CD4-positive, alpha-beta T cell (primary cell): ENCODE data around the gene DLG5. TPM values are rescaled to one million over a fixed set of nuclear protein-coding genes. Genes with fewer than 3 reads are reported as not detected.
A peak's percentile ranks its signal among the peaks of the same experiment; 100 is the strongest.

ENCODE experiments used
- ATAC-seq: fragments of 200-7000 bp; cut with Tn5 transposase; one replicate; pipeline ENCODE4 v1.10.0; 2022; ENCODE audit warnings: mild to moderate bottlenecking; ENCODE audit not compliant: poor library complexity
- CTCF ChIA-PET: fragments of 350-600 bp; sonication (Branson Sonifier 250); formaldehyde crosslinking; loops from one replicate; lab custom pipeline; 2021; ENCODE audit warnings: antibody characterized with exemption, inconsistent platforms; lab: Charles Lee
- POLR2A ChIA-PET: fragments of 350-600 bp; sonication (Branson Sonifier 250); formaldehyde crosslinking; loops from one replicate; lab custom pipeline; 2021; ENCODE audit warnings: antibody characterized with exemption, inconsistent platforms; lab: Charles Lee
- DNase-seq, 14 experiments: peaks; one replicate each; pipeline ENCODE4 v3.0.0-alpha.2; 2013 to 2020; ENCODE audit warnings: mixed read lengths in 2 of 14
- H3K27ac ChIP-seq, 2 donors: one replicate each; pipeline versions ENCODE4 v1.5.1 to v1.7.0; 2013; ENCODE audit warnings: low read length in 2 of 2, low read depth in 1 of 2, mild to moderate bottlenecking in 1 of 2
- H3K27me3 ChIP-seq, 2 experiments: 1 replicate in 1 of 2; 2 replicates in 1 of 2; pipeline versions ENCODE4 v1.6.1 to v1.7.0; 2013; ENCODE audit warnings: low read length in 2 of 2, control low read depth in 1 of 2, mild to moderate bottlenecking in 1 of 2, moderate library complexity in 1 of 2; ENCODE audit not compliant: insufficient read depth in 2 of 2, control insufficient read depth in 1 of 2
- H3K36me3 ChIP-seq: one replicate; pipeline ENCODE4 v1.6.1; 2013; ENCODE audit warnings: low read length, control low read depth; ENCODE audit not compliant: insufficient read depth
- H3K4me1 ChIP-seq: one replicate; pipeline ENCODE4 v1.6.1; 2013; ENCODE audit warnings: low read length, control low read depth; ENCODE audit not compliant: insufficient read depth
- H3K4me3 ChIP-seq: one replicate; pipeline ENCODE4 v1.5.1; 2013; ENCODE audit warnings: mild to moderate bottlenecking, low read length, moderate library complexity
- H3K9me3 ChIP-seq, 2 experiments: 1 replicate in 1 of 2; 2 replicates in 1 of 2; pipeline versions ENCODE4 v1.6.1 to v1.7.0; 2013; ENCODE audit warnings: low read length in 2 of 2, mild to moderate bottlenecking in 2 of 2, control low read depth in 1 of 2, moderate library complexity in 1 of 2; ENCODE audit not compliant: control insufficient read depth in 1 of 2, insufficient read depth in 1 of 2
- H3K27ac Mint-ChIP-seq: one replicate; pipeline ENCODE4 v1.8.0; 2020; ENCODE audit warnings: mixed read lengths
- H3K27me3 Mint-ChIP-seq: one replicate; pipeline ENCODE4 v1.8.0; 2021; ENCODE audit warnings: mixed read lengths
- H3K36me3 Mint-ChIP-seq: one replicate; pipeline ENCODE4 v1.8.0; 2021; ENCODE audit warnings: low read depth, mixed read lengths
- H3K4me1 Mint-ChIP-seq: one replicate; pipeline ENCODE4 v1.8.0; 2021; ENCODE audit warnings: low read depth, mixed read lengths
- H3K4me3 Mint-ChIP-seq: one replicate; pipeline ENCODE4 v1.8.0; 2020; ENCODE audit warnings: mild to moderate bottlenecking, mixed read lengths
- H3K9me3 Mint-ChIP-seq: one replicate; pipeline ENCODE4 v1.8.0; 2020; ENCODE audit warnings: mixed read lengths
- CTCF ChIP-seq: fragments of 200-600 bp; IDR thresholded peaks from one replicate; pipeline ENCODE4 v1.8.0; 2022; ENCODE audit warnings: antibody characterized with exemption, mild to moderate bottlenecking
- intact Hi-C, 2 experiments: fragments of 100-400 bp; cut with DNase I in 1 of 2; cut with micrococcal nuclease in 1 of 2; formaldehyde crosslinking; loops; one replicate each; pipeline versions ENCODE4 v1.15.1 to v1.9.0; 2023 to 2025; cut with DNase I, micrococcal nuclease
- total RNA-seq, 174 experiments: library from RNA in 2 of 174; stranded (reverse) in 2 of 174; gene quantifications; one replicate each; pipeline ENCODE4 v1.2.3 and lab custom pipeline; 2021 to 2026

Gene DLG5
- total RNA-seq, 2 experiments from 2014 or later: 7.1 to 7.4 TPM

DNA sequence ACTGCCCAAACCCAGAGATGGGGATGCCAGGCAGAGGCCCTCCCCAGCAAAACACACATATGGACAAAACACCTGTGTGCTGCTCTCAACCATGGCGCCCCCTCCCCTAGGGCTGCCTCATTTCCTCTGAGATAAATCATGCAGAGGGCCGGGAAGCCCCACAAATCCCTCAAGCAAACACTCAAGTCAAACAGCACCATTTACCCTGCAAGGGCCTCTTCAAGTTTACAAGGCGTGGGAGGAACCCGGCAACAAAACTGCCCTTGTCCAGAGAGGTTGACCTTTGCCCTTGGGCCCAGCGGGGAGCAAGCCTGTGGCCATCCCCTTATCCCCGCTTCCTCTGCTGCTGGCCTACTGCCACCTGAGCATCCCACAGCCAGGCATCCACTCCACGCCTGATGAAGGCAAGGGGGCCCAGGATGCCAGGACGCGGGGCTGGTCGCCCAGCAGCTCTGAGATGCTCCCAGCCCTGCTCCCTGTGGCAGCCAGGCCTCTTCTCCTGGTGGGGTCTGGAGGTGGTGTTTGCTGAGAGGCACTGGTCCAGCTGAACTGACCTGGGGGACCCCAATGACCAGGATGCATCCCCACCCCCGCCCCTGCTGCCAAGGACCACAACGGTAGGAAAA is 77.4 kb downstream of the DLG5 start:
- no peaks in the 10 kb centered on the region for H3K4me1 Mint-ChIP-seq
- intact Hi-C loops: loop anchor here in 1 of 2 experiments (5.0 kb wide), 1 partner anchor 1348 kb away; no protein-coding TSS in a partner anchor
- no peaks in the 10 kb centered on the region for H3K36me3 Mint-ChIP-seq
- no peaks in the 10 kb centered on the region for H3K9me3 Mint-ChIP-seq
- H3K4me1 ChIP-seq: peaks cover 4% of the 10 kb centered on the region
- no peak for ATAC-seq
- no peaks in the 10 kb centered on the region for H3K36me3 ChIP-seq
- no peaks in the 10 kb centered on the region for H3K27me3 ChIP-seq
- ChIA-PET CTCF (no interaction called here), POLR2A (no interaction called here)
- no peaks in the 10 kb centered on the region for H3K27me3 Mint-ChIP-seq
- no peak overlapping the region for H3K27ac Mint-ChIP-seq
- H3K9me3 ChIP-seq: no peaks in the 10 kb centered on the region
- H3K27ac ChIP-seq: no peak overlapping the region
- no peak overlapping the region for H3K4me3 ChIP-seq
- DNase-seq: no peak
- no peak for TF ChIP-seq CTCF
- no peak overlapping the region for H3K4me3 Mint-ChIP-seq

- H3K4me1 ChIP-seq: peaks cover 4% of the 10 kb centered on the region
- peak; percentile 78 for TF ChIP-seq CTCF
- H3K27ac ChIP-seq: no peak overlapping the region
- no peak overlapping the region for H3K4me3 Mint-ChIP-seq
- H3K27me3 ChIP-seq: no peaks in the 10 kb centered on the region
- no peak overlapping the region for H3K4me3 ChIP-seq
- intact Hi-C loops: loop anchor here (2.0 to 5.0 kb wide), 2 partner anchors 1348 to 1350 kb away; no protein-coding TSS in a partner anchor
- no peak overlapping the region for H3K27ac Mint-ChIP-seq
- no peaks in the 10 kb centered on the region for H3K9me3 ChIP-seq
- DNase-seq (peak; percentile 31 to 75 (median 48)), ATAC-seq (peak; percentile 89)
- H3K36me3 ChIP-seq: no peaks in the 10 kb centered on the region
- H3K27me3 Mint-ChIP-seq: no peaks in the 10 kb centered on the region
- ChIA-PET POLR2A (no interaction called here), CTCF (interaction anchor here (0.6 to 1.3 kb wide), 4 partner anchors 9 to 135 kb away, joined by 3 to 4 read pairs (median 4); no protein-coding TSS in a partner anchor)
- no peaks in the 10 kb centered on the region for H3K4me1 Mint-ChIP-seq
- no peaks in the 10 kb centered on the region for H3K9me3 Mint-ChIP-seq
- H3K36me3 Mint-ChIP-seq: no peaks in the 10 kb centered on the region
These were observed 79.7 kb downstream of the DLG5 start for GRCh38 chr10:77846718-77847311.

DNA sequence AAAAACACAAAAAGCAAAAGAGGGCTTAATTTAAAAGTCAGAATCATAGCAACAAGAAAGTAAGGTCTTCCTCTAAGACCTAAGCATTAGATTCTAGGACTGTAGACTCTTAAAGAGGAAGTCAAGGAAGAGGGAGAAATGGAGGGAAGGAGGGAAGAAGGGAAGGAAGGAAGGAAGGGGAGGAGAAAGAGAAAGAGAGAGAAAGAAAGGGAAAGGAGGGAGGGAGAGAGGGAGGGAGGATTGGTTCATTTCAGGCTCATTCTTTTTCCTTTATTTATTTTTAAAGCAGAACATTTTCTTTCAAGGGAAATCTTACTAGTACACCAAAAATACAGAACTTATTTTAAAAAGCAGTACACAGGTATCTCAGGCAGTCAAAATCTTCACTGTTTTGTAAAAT is 81.1 kb downstream of the DLG5 start:
- ChIA-PET POLR2A (interaction anchor here (1.1 kb wide), 1 partner anchor 9 kb away, joined by 5 read pairs; no protein-coding TSS in a partner anchor), CTCF (no interaction called here)
- no peak for TF ChIP-seq CTCF
- no peak overlapping the region for H3K27ac Mint-ChIP-seq
- no peak for ATAC-seq
- intact Hi-C loops: loop anchor here in 1 of 2 experiments (5.0 kb wide), 1 partner anchor 1352 kb away; no protein-coding TSS in a partner anchor
- no peaks in the 10 kb centered on the region for H3K27me3 ChIP-seq
- H3K36me3 ChIP-seq: no peaks in the 10 kb centered on the region
- H3K27ac ChIP-seq: no peak overlapping the region
- H3K4me1 Mint-ChIP-seq: no peaks in the 10 kb centered on the region
- no peak overlapping the region for H3K4me3 ChIP-seq
- no peaks in the 10 kb centered on the region for H3K9me3 ChIP-seq
- no peak overlapping the region for H3K4me3 Mint-ChIP-seq
- no peak for DNase-seq
- no peaks in the 10 kb centered on the region for H3K27me3 Mint-ChIP-seq
- peaks cover 4% of the 10 kb centered on the region for H3K4me1 ChIP-seq
- H3K9me3 Mint-ChIP-seq: no peaks in the 10 kb centered on the region
- no peaks in the 10 kb centered on the region for H3K36me3 Mint-ChIP-seq
